Measurements from ENCODE around the gene CCDC78.
A peak's percentile ranks its signal among the peaks of the same experiment; 100 is the strongest.

The CCDC78 gene

DNA sequence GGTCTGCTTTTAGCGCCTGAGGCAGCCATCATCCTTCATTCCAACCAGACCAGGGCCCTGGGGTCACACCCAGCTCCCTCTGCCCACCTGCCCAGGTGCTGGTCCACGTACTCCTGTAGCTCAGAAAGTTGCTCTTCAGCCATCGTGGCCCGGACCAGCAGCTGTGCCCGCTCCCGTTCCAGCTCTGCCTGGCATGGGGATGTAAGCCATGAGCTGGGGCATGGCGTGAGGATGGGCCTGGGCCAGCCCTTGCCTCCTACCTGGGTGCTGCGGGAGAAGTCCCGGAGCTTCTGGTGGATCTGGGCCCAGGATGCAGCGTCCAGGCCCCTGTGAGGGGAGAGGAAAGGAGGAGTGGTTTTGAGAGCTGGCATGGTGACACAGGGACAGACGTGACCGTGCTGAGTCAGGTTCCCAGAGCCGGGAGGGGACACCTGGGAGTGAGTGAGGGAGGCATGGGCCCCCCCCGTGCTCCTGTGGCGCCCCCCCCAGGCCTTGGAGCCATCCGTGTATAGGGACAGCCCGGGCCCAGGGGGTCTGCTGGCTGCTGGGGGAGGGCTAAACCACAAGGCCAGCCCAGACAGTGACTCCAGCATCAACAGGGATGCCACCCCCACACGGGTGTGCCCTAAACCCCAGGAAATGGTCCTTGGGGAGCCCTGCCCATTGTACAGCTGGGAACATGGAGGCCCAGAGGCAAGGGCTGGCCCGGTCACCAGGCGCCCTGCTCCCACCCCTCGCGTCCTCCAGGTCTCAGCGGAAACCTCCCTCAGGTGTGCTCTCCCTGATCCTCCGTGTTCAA, 3.2 kb downstream of the CCDC78 start:
- DNase-seq (ENCODE audit: low spot score) = no peak

DNA sequence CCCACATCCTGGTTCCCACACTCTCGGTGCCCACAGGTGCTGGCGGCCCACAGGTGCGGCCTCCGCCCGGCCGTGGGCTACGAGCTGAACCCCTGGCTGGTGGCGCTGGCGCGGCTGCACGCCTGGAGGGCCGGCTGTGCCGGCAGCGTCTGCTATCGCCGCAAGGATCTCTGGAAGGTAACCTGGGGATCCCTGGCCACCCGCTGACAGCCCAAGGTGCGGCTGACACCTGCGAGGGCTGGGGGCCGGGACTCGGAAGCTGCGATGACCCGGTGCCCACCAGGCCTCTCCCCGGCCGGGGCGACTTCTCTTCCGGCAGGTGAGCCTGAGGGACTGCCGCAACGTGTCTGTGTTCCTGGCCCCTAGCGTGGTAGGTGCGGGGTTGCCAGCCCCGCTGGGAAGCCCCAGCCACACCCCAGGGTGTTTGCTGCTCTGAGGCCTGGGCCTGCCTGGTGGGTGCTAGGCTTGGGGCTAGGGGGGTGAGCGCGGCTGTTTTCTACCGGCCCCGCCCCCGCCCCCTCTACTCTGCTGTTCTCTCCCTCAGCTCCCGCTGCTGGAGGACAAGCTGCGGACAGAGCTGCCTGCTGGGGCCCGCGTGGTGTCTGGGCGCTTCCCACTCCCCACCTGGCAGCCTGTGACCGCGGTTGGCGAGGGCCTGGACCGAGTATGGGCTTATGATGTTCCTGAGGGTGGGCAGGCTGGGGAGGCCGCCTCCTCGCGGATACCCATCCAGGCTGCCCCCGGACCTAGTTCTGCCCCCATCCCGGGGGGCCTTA, 4.3 kb downstream of the CCDC78 start:
- DNase-seq (ENCODE audit: low spot score) = no peak

DNA sequence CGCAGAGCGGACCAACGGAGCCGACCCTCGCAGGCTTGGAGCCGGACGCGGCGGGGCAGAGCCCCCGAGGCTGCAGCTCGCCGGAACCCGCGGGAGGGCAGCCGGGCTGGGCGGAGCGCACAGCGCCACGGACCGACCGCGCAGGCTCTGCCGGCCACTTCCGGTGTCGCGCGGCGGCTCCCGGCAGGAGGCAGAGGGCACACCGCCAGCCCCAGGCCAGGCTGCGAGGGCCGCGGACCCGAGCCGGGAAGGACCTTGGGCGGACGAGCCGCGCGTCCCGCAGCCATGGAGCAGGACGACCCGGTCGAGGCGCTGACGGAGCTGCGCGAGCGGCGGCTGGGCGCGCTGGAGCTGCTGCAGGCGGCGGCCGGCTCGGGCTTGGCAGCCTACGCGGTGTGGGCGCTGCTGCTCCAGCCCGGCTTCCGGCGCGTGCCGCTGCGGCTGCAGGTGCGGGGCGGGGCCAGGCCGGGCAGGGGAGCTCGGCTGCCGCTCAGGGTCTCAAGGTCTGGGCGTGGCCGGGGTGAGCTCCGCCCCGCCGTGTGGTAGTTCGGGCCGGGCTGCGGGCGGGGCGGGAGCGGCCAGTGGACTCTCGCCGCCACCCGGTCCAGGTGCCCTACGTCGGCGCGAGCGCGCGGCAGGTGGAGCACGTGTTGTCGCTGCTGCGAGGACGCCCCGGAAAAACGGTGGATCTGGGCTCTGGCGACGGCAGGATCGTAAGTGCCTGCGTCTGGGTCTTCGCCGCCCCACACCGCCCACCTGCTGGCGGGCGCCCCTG, 5.1 kb downstream of the CCDC78 start, which contains the start of gene ANTKMT:
ANTKMT (plus strand) TSS at position 157 of the 775 bp plus-strand sequence; CDS start at position 286, 129 bp downstream.
- DNase-seq (ENCODE audit: low spot score) = peak; percentile 62

DNA sequence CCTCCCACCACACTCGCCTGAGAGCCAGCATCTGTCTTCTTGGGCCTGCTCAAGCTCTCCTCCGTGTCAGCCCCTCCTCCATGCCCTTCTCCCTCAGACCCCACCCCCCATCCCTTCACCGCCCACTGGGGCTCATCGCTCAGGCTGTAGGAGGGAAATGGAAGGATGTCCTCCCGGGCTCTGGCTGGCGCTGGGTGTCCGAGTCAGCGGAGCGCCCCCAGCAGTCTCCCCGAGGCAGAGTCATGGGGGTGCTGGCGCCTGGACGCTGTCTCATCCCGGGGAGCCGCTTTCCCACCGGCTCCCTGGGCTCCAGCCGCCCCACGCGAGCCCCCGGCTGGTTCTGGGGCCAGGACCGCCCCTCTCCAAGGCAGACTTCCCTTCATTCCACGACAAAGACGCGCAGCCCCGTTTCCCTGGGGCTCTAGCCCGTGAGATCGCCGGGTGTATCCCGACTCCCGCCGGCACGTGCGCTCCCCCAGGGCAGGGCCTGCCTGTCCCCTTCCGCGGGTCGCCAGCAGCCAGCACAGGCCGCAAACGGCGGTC, 5.7 kb downstream of the CCDC78 start:
- DNase-seq (ENCODE audit: low spot score) = peak; percentile 42

DNA sequence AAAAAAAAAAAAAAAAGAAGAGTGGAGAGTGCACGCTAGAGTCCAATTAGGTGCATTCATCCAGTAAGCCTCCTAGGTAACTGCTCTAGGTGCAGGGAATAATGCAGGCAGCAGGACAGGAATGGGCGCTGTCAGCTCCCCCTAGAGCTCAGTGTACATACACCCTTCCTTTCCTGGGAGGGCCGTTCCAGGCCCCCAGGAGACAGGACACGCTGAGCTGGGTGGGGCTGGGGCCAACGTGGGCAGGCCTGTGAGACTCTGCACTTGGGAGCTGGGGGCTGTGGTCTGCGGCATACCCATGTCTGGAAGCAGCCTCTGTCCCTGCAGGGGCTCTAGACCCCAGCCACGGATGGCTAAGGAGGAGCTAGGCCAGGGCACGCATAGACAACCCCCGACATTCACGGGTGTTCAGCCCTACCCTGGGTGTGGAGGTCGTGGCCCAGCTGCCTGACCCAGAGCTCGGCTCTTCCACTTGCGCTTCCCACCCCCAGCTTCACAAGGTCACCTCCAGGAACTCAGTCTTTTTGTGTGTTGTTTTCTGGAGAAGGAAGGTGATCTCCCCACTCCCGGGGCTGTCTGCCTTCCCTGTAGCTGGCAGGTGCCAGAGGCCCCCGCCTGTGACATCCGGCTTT, 6.3 kb downstream of the CCDC78 start:
- DNase-seq (ENCODE audit: low spot score) = no peak

DNA sequence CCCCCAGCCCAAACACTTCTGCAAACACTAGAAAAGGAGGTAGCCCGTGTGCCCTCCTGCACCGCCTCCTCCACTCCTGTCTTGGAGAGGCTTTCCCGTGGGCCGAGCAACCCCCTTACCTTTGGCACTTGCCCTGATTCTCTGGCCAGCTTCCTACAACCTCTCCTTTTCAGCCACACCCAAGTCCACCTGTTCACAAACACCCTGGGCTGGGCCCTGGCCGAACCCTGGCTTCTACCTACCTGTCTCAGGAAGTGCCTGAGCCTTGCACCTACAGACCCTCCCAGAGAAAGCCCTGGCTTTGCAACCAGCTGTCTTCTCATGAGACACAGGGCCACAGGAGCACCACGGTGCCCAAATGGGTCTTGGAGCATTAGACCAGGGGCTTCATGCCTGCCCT, 7.3 kb downstream of the CCDC78 start:
- no peak for DNase-seq (ENCODE audit: low spot score)

DNA sequence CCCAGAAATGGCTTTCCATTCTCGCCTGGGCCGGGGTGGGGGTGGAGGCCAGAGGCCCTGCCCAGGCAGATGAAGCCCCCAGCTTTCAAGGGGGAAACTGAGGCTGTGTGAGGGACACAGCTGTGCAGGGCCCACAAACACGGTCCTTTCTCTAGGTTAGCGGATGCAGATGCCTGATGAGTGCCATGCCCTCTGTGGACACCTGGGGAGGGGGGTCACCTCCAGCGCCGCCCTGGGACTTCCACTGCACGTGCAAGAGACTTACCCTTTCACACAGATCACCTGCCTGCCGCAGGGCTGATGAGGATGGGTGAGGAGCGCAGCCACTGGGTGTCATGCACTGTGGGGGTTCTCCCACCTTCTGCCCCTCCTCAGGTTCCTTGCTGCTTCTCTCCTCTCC, 7.9 kb downstream of the CCDC78 start:
- no peak for DNase-seq (ENCODE audit: low spot score)

DNA sequence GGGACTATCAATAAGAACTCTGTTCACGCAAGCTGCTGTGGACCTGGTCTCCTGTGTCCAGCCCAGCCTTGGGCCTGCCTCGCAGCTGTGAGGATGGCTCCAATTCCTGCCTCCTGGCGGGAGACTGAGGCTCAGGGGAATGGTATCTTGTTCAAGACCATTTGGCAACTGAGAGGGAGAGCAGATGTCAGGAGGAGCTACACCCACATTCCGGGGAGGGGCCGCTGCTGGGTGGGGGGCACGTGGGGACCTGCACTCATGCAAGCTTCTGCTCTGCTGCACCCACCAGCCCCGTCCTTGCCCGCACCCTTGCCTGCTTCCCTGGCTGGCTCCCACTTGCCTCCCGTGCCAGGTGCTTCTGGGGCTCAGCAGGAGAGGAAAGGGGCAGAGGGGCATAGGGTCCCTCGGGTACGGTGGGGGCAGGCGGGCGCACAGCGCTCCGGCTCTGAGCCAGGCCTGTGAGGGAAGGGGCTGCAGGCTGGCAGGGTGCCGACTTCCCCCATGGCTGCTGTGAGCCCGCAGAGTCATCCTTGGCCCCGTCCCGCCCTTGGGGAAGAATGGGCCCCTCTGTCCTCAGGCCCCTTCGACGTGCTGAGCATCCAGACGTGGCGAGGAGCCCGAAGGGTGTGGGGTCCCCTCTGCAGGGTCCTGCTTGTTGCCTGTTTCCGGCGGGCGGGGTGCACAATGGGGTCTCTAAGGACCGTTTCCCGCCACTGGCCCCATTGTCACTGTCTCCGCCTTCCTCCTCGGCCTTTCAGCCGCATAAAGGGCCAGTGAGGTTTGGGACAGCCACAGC, 8.6 kb downstream of the CCDC78 start:
- no peak for DNase-seq (ENCODE audit: low spot score)

DNA sequence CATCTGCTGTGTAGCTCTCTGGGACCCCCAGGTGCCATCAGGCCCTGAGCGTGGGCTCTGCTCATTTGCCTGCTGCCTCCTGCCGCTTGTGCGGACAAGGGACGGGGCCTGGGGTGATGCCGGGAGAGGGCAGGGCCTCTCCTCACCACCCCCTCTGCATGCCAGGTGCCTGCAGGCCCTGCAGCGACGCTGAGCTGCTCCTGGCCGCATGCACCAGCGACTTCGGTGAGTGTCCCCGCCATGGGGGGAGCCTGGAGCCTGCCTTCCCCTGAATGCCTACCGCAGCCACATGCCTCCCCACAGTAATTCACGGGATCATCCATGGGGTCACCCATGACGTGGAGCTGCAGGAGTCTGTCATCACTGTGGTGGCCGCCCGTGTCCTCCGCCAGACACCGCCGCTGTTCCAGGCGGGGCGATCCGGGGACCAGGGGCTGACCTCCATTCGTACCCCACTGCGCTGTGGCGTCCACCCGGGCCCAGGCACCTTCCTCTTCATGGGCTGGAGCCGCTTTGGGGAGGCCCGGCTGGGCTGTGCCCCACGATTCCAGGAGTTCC, 9.4 kb downstream of the CCDC78 start:
- DNase-seq (ENCODE audit: low spot score) = no peak

DNA sequence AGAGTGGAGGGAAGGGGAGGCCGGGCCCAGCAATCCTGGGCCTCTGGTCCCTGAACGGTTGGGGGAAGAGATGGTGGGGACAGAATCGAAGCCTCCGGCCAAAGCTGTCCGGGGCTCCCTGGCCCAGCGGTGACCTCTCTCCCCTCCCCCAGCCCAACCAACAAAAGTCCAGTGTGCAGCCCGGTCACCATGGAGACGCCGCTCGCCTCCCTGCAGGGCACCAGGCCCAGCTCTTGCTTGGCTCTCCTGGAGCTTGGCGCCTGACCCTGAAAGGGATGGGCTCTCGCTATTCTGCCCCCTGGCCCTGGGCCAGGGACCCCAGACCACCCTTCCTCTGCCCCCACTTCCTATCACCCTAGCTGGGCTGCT, 10.1 kb downstream of the CCDC78 start:
- DNase-seq (ENCODE audit: low spot score) = peak; percentile 82

DNA sequence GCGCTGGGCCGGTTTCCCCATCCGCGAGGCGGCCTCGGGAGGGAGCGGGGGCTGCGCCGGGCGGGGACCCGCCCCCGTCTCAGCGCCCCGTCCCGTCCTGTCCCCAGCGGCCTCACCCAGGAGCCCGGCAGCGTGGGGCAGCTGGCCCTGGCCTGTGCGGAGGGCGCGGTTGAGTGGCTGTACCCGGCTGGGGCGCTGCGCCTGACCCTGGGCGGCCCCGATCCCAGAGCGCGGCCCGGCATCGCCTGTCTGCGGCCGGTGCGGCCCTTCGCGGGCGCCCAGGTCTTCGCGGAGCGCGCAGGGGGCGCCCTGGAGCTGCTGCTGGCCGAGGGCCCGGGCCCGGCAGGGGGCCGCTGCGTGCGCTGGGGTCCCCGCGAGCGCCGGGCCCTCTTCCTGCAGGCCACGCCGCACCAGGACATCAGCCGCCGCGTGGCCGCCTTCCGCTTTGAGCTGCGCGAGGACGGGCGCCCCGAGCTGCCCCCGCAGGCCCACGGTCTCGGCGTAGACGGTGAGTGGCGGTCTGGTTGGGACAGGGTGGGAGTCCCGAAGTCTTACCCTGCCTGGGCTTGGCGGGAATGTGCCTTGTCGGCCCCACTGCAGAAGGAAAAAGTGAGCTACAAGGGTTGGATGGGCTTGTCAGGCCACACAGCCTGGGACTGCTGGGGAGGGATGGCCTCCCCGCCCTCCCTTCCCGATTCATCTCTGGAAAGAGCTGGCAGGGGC, 10.6 kb downstream of the CCDC78 start:
- DNase-seq (ENCODE audit: low spot score) = no peak

DNA sequence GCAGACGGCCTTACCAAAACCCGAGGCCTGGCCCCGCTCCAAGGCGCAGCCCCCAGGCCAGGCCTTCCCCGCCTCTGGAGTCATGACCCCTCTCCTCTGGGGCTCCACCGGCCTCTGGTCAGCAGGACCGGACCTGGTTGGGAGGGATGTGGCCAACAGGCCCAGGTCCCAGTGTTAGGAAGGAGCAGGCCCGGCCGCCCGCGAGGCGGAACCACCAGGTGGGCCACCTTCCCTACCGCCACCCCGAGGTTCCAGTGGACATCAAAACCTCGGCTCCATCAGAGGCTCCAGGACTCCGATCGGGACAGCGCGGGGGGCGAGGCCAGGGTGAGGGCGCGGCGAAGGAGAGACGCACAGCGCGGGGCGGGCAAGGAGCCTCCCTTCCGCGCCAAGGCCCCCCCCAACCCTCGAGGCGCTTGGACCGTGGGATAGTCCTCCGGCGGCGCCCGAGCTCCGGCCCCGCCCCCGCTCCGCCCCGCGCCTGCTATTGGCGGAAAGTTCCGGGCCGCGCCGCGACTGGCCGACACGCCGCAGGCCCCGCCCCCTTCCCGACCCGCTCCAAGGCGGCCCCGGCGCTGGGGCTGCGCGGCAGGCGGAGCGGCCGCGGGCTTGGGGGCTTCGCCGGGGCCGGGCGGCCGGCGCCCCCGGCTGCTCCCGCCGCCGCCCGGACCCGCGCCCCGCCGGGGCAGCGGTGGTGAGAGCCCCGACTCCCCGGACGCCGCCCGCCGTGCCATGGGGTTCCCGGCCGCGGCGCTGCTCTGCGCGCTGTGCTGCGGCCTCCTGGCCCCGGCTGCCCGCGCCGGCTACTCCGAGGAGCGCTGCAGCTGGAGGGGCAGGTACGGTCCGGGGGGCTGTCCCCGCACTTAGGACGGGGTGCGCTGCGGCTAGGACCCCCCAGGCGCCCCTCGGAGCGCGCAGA, 11.4 kb downstream of the CCDC78 start, which contains the start of gene METRN:
METRN (plus strand) TSS at position 561 of the 919 bp plus-strand sequence; CDS start at position 733, 172 bp downstream.
- DNase-seq (ENCODE audit: low spot score) = peak; percentile 85

DNA sequence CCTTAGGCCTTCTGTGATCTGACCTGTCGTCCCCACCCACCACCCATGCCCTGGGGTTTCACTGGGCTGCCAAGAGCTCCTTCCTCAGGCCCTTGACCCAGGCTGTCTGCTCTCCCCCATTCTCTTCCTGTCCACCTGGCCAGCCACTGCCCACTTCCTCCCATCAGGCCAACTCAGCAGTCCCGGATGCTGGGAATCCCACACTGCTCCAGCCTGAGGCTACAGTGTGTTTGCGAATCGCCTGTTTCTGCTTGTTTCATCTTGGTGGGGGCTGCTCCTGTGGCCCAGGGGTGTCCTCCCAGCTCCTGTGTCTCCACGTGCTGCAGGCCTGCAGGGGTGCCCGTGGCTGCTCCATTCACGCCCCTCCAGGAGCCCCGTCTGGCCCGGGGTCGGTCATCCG, 12.2 kb downstream of the CCDC78 start:
- no peak for DNase-seq (ENCODE audit: low spot score)

DNA sequence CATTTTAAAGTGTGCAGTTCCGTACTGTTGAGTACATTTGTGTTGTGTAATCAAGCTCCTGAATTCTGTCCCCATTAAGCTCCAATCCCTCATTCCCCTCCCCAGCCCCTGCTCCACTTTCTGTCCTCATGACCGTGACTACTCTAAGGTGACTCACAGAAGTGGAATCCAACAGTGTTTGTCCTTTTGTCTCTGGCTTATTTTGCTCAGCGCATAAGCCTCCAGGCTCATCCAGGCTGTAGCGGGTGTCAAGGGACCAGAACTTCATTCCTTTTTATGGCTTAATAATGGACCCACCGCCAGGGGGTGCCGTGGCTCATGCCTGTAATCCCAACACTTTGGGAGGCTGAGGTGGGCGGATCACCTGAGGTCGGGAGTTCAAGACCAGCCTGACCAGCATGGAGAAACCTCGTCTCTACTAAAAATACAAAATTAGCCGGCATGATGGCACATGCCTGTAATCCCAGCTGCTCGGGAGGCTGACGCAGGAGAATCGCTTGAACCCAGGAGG, 13.4 kb downstream of the CCDC78 start:
- peak; percentile 96 for DNase-seq (ENCODE audit: low spot score)

DNA sequence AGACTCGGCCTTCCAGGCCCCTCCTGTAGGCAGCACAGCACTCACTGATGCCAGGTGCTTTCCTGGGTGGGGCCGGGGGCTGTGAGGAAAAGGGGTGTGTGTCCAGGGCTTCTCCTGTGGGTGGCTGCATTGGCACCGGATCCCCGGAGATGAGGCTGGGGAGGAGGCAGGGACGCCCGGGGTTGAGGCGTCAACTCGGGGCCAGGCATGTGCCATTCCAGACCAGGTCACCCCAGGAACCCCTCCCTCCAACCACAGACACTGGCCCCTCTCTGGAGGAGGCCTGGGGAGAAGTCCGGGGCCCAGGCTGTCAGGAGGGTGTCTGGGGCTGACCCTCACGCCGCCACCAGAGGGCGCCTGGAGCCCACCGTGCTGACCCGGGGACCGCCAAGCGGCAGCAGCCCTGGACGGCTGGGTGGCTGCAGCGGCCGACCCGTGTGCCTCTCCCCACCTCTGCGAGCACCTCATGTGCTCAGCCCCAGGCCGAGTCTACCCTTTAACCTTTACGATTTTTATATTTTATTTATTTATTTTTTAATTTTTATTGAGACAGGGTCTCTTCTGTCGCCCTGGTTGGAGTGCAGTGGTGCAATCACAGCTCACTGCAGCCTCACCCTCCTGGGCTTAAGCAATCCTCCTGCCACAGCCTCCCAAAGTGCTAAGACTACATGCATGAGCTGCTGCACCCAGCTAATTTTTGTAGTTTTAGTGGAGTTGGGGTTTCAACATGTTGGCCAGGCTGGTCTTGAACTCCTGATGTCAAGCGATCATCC, 14.5 kb downstream of the CCDC78 start:
- peak; percentile 59 for DNase-seq (ENCODE audit: low spot score)

DNA sequence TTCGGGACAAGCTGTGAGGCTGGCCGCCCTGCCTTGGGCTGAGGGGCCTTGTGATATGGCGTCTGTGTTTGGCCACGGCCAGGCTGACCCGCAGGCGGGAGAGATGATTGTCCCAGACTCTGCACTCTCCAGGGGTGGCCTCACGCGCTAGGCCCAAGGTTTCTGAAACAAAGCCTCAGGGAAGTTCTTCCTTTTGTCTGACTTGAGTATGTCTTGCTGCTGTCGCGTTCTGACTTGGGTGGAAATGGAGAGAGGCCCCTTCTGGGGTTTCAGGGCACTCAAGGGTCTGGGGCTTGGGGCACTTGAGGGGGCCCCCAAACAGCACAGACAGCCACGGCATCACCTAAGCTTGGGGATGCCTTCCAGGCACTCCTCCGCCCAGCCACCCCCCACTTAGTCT, 15.2 kb downstream of the CCDC78 start:
- no peak for DNase-seq (ENCODE audit: low spot score)

DNA sequence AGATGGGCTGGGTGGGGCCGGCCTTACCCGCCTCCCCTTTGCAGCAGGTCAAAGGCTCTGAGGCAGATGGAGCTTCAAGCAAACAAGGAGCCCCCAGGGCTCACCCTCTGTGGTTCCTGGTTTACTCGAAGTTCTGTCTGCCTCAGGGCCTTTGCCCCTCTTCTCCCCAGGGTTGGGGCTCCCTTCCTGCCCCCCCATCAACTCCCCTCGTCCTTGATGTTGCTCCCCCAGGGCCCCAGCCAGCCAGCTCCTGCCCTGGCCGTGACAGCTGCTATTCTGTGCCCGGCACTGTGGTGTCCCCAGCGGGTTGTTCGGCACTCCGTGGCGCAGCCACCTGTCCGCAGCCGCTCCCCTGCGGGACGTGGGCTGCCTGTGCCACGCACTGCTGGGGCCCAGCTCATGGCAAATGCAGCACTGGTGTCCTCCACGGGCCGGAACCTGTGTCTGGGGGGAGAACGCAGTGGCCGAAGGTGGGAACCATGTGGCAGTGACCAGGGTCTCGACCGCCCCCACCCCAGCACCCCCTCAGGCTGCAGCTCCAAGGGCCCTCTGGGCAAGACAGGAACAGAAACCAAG, 15.7 kb downstream of the CCDC78 start:
- no peak for DNase-seq (ENCODE audit: low spot score)

Data from COLO829 (cell line).